CD4-positive, alpha-beta memory T cell (primary cell): ENCODE measurements around the gene KITLG. TPM values are rescaled to one million over a fixed set of nuclear protein-coding genes. Genes with fewer than 3 reads are reported as not detected.

Experiments used
- CTCF ChIA-PET: fragments of 350-600 bp; sonication (Branson Sonifier 250); formaldehyde crosslinking; loops from one replicate; lab custom pipeline; 2021; ENCODE audit warnings: inconsistent platforms; ENCODE audit not compliant: partially characterized antibody; lab: Charles Lee
- POLR2A ChIA-PET: fragments of 350-600 bp; sonication (Branson Sonifier 250); formaldehyde crosslinking; loops from one replicate; lab custom pipeline; 2021; ENCODE audit not compliant: partially characterized antibody; lab: Charles Lee
- DNase-seq, 5 donors: peaks; one replicate each; pipeline versions ENCODE4 v3.0.0 to v3.0.0-alpha.2; 2020 to 2022; ENCODE audit warnings: mixed read lengths in 1 of 5
- H3K27ac ChIP-seq: one replicate; pipeline ENCODE4 v1.7.0; 2013; ENCODE audit warnings: low read depth, low read length
- H3K27me3 ChIP-seq: 2 replicates; pipeline ENCODE4 v1.7.0; 2013; ENCODE audit warnings: mild to moderate bottlenecking, low read length, moderate library complexity; ENCODE audit not compliant: insufficient read depth
- H3K36me3 ChIP-seq: 2 replicates; pipeline ENCODE4 v1.7.0; 2013; ENCODE audit warnings: mild to moderate bottlenecking, low read length, moderate library complexity; ENCODE audit not compliant: insufficient read depth
- H3K4me1 ChIP-seq: 2 replicates; pipeline ENCODE4 v1.7.0; 2013; ENCODE audit warnings: mild to moderate bottlenecking, low read length, moderate library complexity; ENCODE audit not compliant: insufficient read depth
- H3K4me3 ChIP-seq, 2 donors: one replicate each; pipeline ENCODE4 v1.7.0; 2013; ENCODE audit warnings: low read length in 2 of 2, mild to moderate bottlenecking in 1 of 2
- H3K9me3 ChIP-seq, 2 donors: one replicate each; pipeline ENCODE4 v1.7.0; 2013; ENCODE audit warnings: low read length in 2 of 2, control low read depth in 1 of 2; ENCODE audit not compliant: control insufficient read depth in 1 of 2
- H3K27ac Mint-ChIP-seq, 7 donors: one replicate each; pipeline ENCODE4 v1.8.0; 2020 to 2021; ENCODE audit warnings: mixed read lengths in 7 of 7, mild to moderate bottlenecking in 6 of 7, inconsistent platforms in 3 of 7, moderate library complexity in 3 of 7
- H3K27me3 Mint-ChIP-seq, 2 donors: one replicate each; pipeline ENCODE4 v1.8.0; 2020 to 2021; ENCODE audit warnings: mixed read lengths in 2 of 2
- H3K36me3 Mint-ChIP-seq, 2 donors: one replicate each; pipeline ENCODE4 v1.8.0; 2020 to 2021; ENCODE audit warnings: mixed read lengths in 2 of 2, inconsistent platforms in 1 of 2, mild to moderate bottlenecking in 1 of 2
- H3K4me1 Mint-ChIP-seq, 4 donors: one replicate each; pipeline ENCODE4 v1.8.0; 2020 to 2021; ENCODE audit warnings: mixed read lengths in 4 of 4, mild to moderate bottlenecking in 1 of 4
- H3K4me3 Mint-ChIP-seq, 8 donors: one replicate each; pipeline ENCODE4 v1.8.0; 2020 to 2021; ENCODE audit warnings: mixed read lengths in 8 of 8, mild to moderate bottlenecking in 7 of 8, moderate library complexity in 6 of 8, inconsistent platforms in 3 of 8
- H3K9me3 Mint-ChIP-seq, 8 donors: one replicate each; pipeline ENCODE4 v1.8.0; 2020 to 2021; ENCODE audit warnings: mixed read lengths in 8 of 8, mild to moderate bottlenecking in 5 of 8, inconsistent platforms in 3 of 8, moderate library complexity in 1 of 8
- intact Hi-C: fragments of 100-400 bp; cut with micrococcal nuclease; formaldehyde crosslinking; loops from one replicate; pipeline ENCODE4 v1.15.1; 2023
- polyA plus RNA-seq, 2 donors: library from polyadenylated mRNA; unstranded; fragments of 300-500 nt; fragmentation: Illumina TruSeq; gene quantifications; one replicate each; pipeline ENCODE4 v1.2.3, GENCODE V29; 2021
- total RNA-seq, 2 experiments: library from RNA; stranded (reverse); gene quantifications; one replicate each; pipeline ENCODE4 v1.2.3, GENCODE V29; 2021

The KITLG gene
- total and polyA plus RNA-seq, 4 experiments from 2014 or later = 0.14 TPM; not detected in 3

DNA sequence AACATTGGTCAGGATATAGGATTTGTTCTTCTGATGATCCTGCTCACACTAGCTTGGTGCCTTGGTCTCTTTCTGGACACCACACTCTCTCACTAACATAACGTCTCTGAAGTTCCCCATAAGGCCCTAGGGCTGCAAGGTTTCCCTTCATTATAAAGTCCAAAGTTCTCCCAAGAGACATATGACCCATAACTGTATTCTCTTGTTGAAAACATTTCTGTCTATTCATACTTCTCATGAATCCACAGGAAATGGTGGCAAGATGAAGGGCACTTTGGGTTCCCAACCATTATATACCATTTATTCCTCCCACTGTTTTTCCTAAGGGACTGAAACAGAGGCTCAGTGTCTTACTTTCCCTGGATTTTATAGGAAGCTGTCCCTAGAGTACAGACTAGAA lies 37.1 kb upstream of the KITLG start:
- intact Hi-C loops = no loop called here
- Mint-ChIP-seq H3K36me3 (no peaks in the 10 kb centered on the region), H3K4me3 (no peak overlapping the region), H3K27ac (no peak overlapping the region), H3K4me1 (no peaks in the 10 kb centered on the region), H3K9me3 (peaks cover 0 to 6% (median 2%) of the 10 kb centered on the region in 8 donors), H3K27me3 (no peaks in the 10 kb centered on the region)
- Histone ChIP-seq H3K27me3 (no peaks in the 10 kb centered on the region), H3K9me3 (no peaks in the 10 kb centered on the region), H3K4me3 (no peak overlapping the region), H3K36me3 (no peaks in the 10 kb centered on the region), H3K27ac (no peak overlapping the region), H3K4me1 (no peaks in the 10 kb centered on the region)
- DNase-seq = no peak
- POLR2A ChIA-PET = no interaction called here
- CTCF ChIA-PET = no interaction called here

DNA sequence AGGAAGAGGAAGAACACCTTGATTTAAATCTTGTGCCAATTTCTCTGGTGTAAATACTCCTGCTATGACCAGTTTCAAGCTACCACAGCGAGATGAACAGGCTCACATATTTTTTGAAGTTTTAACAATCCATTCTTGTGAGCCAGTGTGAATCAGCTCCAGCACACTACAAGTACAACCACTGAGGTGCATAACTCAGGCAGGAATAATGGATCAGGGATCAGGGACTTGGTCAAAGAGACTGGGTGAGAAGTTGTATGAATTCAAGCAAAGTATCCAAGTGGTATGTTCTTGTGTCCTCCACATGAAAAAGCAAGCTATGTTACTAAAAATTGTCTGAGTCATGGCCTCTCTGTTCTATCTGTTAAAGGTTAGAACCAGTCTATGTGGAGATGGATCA lies 35.2 kb upstream of the KITLG start:
- intact Hi-C loops = no loop called here
- Mint-ChIP-seq H3K9me3 (peaks cover 0 to 9% (median 2%) of the 10 kb centered on the region in 8 donors), H3K4me1 (no peaks in the 10 kb centered on the region), H3K36me3 (no peaks in the 10 kb centered on the region), H3K27ac (no peak overlapping the region), H3K4me3 (no peak overlapping the region), H3K27me3 (no peaks in the 10 kb centered on the region)
- no peak for DNase-seq
- H3K4me3 ChIP-seq = no peak overlapping the region
- H3K36me3 ChIP-seq = no peaks in the 10 kb centered on the region
- H3K9me3 ChIP-seq = no peaks in the 10 kb centered on the region
- no peak overlapping the region for H3K27ac ChIP-seq
- CTCF ChIA-PET = no interaction called here
- H3K4me1 ChIP-seq = no peaks in the 10 kb centered on the region
- H3K27me3 ChIP-seq = no peaks in the 10 kb centered on the region
- POLR2A ChIA-PET = no interaction called here

DNA sequence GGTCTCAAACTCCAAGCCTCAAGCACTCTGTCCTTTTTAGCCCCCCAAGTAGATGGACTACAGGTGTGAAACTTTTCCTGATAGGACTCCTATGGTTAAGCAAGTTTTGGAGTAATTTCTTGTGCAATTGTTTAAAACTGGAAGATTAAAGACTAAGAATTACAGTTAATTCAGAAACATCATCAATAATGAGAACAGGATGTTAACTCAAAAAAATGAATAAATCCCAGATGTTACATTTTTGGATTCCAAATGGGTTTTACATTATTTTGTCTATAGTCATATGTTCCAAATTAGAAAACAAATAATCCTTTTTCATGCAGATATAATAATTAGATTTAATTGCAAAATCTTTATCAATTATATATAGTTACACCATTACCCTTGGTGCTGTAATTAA lies 24.4 kb upstream of the KITLG start:
- H3K27ac ChIP-seq = no peak overlapping the region
- H3K4me1 ChIP-seq = no peaks in the 10 kb centered on the region
- Mint-ChIP-seq H3K27ac (no peak overlapping the region), H3K9me3 (peaks cover 2 to 21% (median 12%) of the 10 kb centered on the region in 8 donors), H3K4me3 (no peak overlapping the region), H3K27me3 (no peaks in the 10 kb centered on the region), H3K4me1 (no peaks in the 10 kb centered on the region), H3K36me3 (no peaks in the 10 kb centered on the region)
- H3K27me3 ChIP-seq = no peaks in the 10 kb centered on the region
- no peaks in the 10 kb centered on the region for H3K36me3 ChIP-seq
- no peak for DNase-seq
- ChIA-PET CTCF (no interaction called here), POLR2A (no interaction called here)
- intact Hi-C loops = no loop called here
- H3K9me3 ChIP-seq = no peaks in the 10 kb centered on the region
- no peak overlapping the region for H3K4me3 ChIP-seq

DNA sequence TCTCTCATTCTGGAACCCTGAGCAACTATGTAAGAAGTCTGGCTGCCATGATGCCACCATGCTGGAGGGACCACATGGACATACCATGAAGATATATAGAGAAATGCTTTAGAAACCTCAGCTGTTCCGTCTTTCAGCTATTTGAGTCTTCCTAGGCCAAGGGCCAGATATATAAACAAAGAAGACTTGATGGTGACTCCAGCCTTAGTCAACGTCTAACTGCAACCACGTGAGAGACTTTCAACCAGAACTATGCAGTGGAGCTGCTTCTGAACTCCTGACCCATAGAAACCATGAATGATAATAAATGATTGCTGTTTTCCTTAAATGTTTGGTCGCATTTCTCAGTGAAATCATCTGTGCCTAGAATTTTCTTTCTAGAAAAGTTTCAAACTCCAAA lies 20.0 kb upstream of the KITLG start:
- no peaks in the 10 kb centered on the region for H3K9me3 ChIP-seq
- no peak for DNase-seq
- no peaks in the 10 kb centered on the region for H3K36me3 Mint-ChIP-seq
- intact Hi-C loops = no loop called here
- no peaks in the 10 kb centered on the region for H3K4me1 ChIP-seq
- H3K4me1 Mint-ChIP-seq = no peaks in the 10 kb centered on the region
- H3K27ac ChIP-seq = no peak overlapping the region
- no peak overlapping the region for H3K27ac Mint-ChIP-seq
- POLR2A ChIA-PET = no interaction called here
- H3K9me3 Mint-ChIP-seq = peaks cover 0 to 4% (median 0%) of the 10 kb centered on the region in 8 donors
- CTCF ChIA-PET = no interaction called here
- H3K36me3 ChIP-seq = no peaks in the 10 kb centered on the region
- H3K4me3 Mint-ChIP-seq = no peak overlapping the region
- no peak overlapping the region for H3K4me3 ChIP-seq
- no peaks in the 10 kb centered on the region for H3K27me3 Mint-ChIP-seq
- no peaks in the 10 kb centered on the region for H3K27me3 ChIP-seq

DNA sequence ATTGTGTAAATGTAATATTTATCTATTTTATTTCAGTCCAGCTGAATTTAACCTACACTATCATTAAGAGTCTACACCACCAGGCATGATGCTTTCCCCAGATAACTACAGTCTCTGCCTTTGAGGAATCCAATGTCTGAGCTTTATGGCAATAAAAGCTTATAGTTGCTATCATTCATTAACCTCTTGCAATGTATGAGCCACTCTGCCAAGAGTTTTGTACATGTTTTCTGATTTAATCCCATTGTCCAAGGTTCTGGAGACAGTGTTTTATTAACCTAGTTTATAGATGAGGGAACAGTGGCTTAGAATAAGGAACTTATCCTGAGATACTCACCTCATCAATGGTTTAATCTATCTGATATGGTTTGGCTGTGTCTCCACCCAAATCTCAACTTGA lies 17.1 kb upstream of the KITLG start:
- no peaks in the 10 kb centered on the region for H3K9me3 ChIP-seq
- ChIA-PET POLR2A (no interaction called here), CTCF (no interaction called here)
- Mint-ChIP-seq H3K36me3 (no peaks in the 10 kb centered on the region), H3K4me1 (no peaks in the 10 kb centered on the region), H3K4me3 (no peak overlapping the region), H3K9me3 (peaks cover 0 to 8% (median 0%) of the 10 kb centered on the region in 8 donors), H3K27me3 (no peaks in the 10 kb centered on the region), H3K27ac (no peak overlapping the region)
- no peaks in the 10 kb centered on the region for H3K27me3 ChIP-seq
- DNase-seq = no peak
- no peak overlapping the region for H3K4me3 ChIP-seq
- intact Hi-C loops = no loop called here
- H3K36me3 ChIP-seq = no peaks in the 10 kb centered on the region
- no peak overlapping the region for H3K27ac ChIP-seq
- H3K4me1 ChIP-seq = no peaks in the 10 kb centered on the region

DNA sequence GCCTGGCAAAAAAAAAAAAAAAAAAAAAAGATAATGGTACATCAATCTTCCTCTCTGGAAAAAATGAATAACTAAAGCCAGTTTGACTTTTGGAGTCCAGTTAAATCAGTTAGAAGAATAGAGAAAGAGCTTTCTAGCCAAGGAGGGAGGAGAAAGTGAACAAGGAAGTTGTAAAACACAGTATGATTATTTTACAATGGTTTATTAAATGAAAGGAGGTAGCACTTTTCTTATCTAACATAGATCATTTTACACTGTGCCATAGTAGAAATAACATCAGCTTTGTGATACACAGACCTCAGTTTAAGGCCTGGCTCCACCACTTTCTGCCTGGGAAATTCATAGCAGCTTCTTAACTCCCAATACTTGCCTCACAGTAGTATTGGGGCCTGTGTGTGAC lies 15.4 kb upstream of the KITLG start:
- Histone ChIP-seq H3K36me3 (no peaks in the 10 kb centered on the region), H3K9me3 (no peaks in the 10 kb centered on the region), H3K27ac (no peak overlapping the region), H3K27me3 (no peaks in the 10 kb centered on the region), H3K4me1 (no peaks in the 10 kb centered on the region), H3K4me3 (no peak overlapping the region)
- no peak overlapping the region for H3K4me3 Mint-ChIP-seq
- DNase-seq = no peak
- peaks cover 0 to 4% (median 0%) of the 10 kb centered on the region in 8 donors for H3K9me3 Mint-ChIP-seq
- POLR2A ChIA-PET = interaction anchor here (0.6 kb wide), 1 partner anchor 140 kb away, joined by 3 read pairs; no protein-coding TSS in a partner anchor
- H3K36me3 Mint-ChIP-seq = no peaks in the 10 kb centered on the region
- H3K27ac Mint-ChIP-seq = no peak overlapping the region
- CTCF ChIA-PET = no interaction called here
- no peaks in the 10 kb centered on the region for H3K27me3 Mint-ChIP-seq
- intact Hi-C loops = no loop called here
- no peaks in the 10 kb centered on the region for H3K4me1 Mint-ChIP-seq

DNA sequence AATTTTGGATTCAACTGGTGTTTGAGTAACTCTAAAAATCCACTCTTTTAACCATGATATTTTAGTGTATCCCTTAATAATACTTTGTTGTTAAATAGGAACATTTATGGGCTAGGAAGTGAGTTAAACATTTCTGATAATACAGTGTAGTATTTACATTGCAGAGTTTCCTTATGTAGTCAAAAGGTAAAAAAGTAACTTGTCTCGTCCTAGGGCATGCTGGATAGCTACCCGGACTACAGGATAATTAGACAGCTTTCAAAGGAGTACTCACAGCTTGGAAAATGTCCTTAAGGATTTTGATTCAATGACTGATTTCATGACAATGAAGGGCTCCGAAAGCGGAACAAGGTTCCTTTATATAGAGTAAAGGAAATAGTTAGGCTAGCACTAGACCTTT lies 14.5 kb upstream of the KITLG start:
- H3K27ac ChIP-seq = no peak overlapping the region
- DNase-seq = no peak
- peaks cover 0 to 4% (median 0%) of the 10 kb centered on the region in 8 donors for H3K9me3 Mint-ChIP-seq
- no peaks in the 10 kb centered on the region for H3K27me3 Mint-ChIP-seq
- H3K27ac Mint-ChIP-seq = no peak overlapping the region
- CTCF ChIA-PET = no interaction called here
- H3K36me3 Mint-ChIP-seq = no peaks in the 10 kb centered on the region
- no peaks in the 10 kb centered on the region for H3K9me3 ChIP-seq
- H3K4me3 ChIP-seq = no peak overlapping the region
- no peaks in the 10 kb centered on the region for H3K27me3 ChIP-seq
- H3K36me3 ChIP-seq = no peaks in the 10 kb centered on the region
- POLR2A ChIA-PET = no interaction called here
- H3K4me1 Mint-ChIP-seq = no peaks in the 10 kb centered on the region
- intact Hi-C loops = no loop called here
- no peaks in the 10 kb centered on the region for H3K4me1 ChIP-seq
- H3K4me3 Mint-ChIP-seq = no peak overlapping the region

DNA sequence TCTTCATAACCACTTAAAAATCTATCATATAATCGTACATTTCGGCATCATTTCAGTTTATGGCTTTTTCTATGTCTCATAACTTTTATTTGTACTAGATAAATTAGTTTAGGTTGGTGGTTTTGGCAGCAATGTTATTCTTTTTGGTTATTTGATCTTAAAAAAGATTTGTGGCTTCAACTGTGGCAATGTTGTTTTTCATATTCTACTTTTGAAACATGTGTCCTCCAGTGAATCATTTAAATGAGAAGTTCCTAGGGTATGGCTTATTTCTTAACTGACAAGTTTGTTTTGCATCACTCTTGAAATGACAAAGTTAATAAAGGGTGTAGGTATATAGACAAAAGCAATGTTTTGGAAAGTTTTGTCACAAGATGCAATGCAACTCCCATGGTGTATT lies 11.1 kb upstream of the KITLG start:
- ChIA-PET POLR2A (no interaction called here), CTCF (no interaction called here)
- intact Hi-C loops = no loop called here
- H3K27ac Mint-ChIP-seq = no peak overlapping the region
- H3K9me3 ChIP-seq = no peaks in the 10 kb centered on the region
- H3K36me3 Mint-ChIP-seq = no peaks in the 10 kb centered on the region
- no peak overlapping the region for H3K27ac ChIP-seq
- H3K4me1 ChIP-seq = no peaks in the 10 kb centered on the region
- H3K4me3 Mint-ChIP-seq = no peak overlapping the region
- no peaks in the 10 kb centered on the region for H3K4me1 Mint-ChIP-seq
- no peaks in the 10 kb centered on the region for H3K27me3 ChIP-seq
- H3K9me3 Mint-ChIP-seq = peaks cover 2 to 19% (median 7%) of the 10 kb centered on the region in 8 donors
- no peaks in the 10 kb centered on the region for H3K36me3 ChIP-seq
- no peak overlapping the region for H3K4me3 ChIP-seq
- DNase-seq = no peak
- H3K27me3 Mint-ChIP-seq = no peaks in the 10 kb centered on the region
